MM.1S (cell line): Measurements from ENCODE around the gene ZNF273.
"Not testable (repeated sequence)": the region's sequence is repeated elsewhere in the genome, so short reads cannot be mapped to it uniquely, and the experiment has no call there.

Experiments used
- DNase-seq: peaks from one replicate; pipeline ENCODE4 v3.0.0-alpha.2; 2015
- H2AFZ ChIP-seq: fragments of 300-600 bp; sonication (generic); 2 replicates; pipeline ENCODE4 v1.6.0; 2016; ENCODE audit warnings: antibody characterized with exemption, low read length
- H3F3A ChIP-seq: fragments of 300-600 bp; sonication (generic); 2 replicates; pipeline ENCODE4 v1.6.1; 2016; ENCODE audit warnings: mild to moderate bottlenecking, antibody characterized with exemption, low read length, moderate library complexity, mixed read lengths; ENCODE audit not compliant: insufficient read depth
- H3K27ac ChIP-seq: fragments of 300-600 bp; sonication (generic); 2 replicates; pipeline ENCODE4 v1.5.1; 2016; ENCODE audit warnings: mild to moderate bottlenecking, low read length
- H3K27me3 ChIP-seq: fragments of 300-600 bp; sonication (generic); replicated peaks from 2 replicates; pipeline ENCODE4 v1.6.0; 2016; ENCODE audit warnings: low read length; ENCODE audit not compliant: insufficient read depth
- H3K36me3 ChIP-seq: fragments of 300-600 bp; sonication (generic); replicated peaks from 2 replicates; pipeline ENCODE4 v1.6.1; 2016; ENCODE audit warnings: mild to moderate bottlenecking, low read length, mixed read lengths; ENCODE audit not compliant: insufficient read depth
- H3K4me1 ChIP-seq: fragments of 300-600 bp; sonication (generic); 2 replicates; pipeline ENCODE4 v1.6.1; 2016; ENCODE audit warnings: low read length, mixed read lengths
- H3K4me2 ChIP-seq: fragments of 300-600 bp; sonication (generic); 2 replicates; pipeline ENCODE4 v1.6.0; 2016; ENCODE audit warnings: low read depth, low read length
- H3K4me3 ChIP-seq: fragments of 300-600 bp; sonication (generic); 2 replicates; pipeline ENCODE4 v1.5.1; 2016; ENCODE audit warnings: low read length, mixed read lengths
- H3K79me2 ChIP-seq: fragments of 300-600 bp; sonication (generic); 2 replicates; pipeline ENCODE4 v1.6.1; 2016; ENCODE audit warnings: mixed run types, low read length, mixed read lengths
- H3K9ac ChIP-seq: fragments of 300-600 bp; sonication (generic); 2 replicates; pipeline ENCODE4 v1.6.1; 2016; ENCODE audit warnings: low read length, mixed read lengths
- H3K9me2 ChIP-seq: fragments of 300-600 bp; sonication (generic); replicated peaks from 2 replicates; pipeline ENCODE4 v1.6.1; 2016; ENCODE audit warnings: mild to moderate bottlenecking, low read length, mixed read lengths; ENCODE audit not compliant: insufficient read depth
- H3K9me3 ChIP-seq: fragments of 300-600 bp; sonication (generic); replicated peaks from 2 replicates; pipeline ENCODE4 v1.6.1; 2016; ENCODE audit warnings: mild to moderate bottlenecking, low read length, mixed read lengths; ENCODE audit not compliant: insufficient read depth
- H4K20me1 ChIP-seq: fragments of 300-600 bp; sonication (generic); 2 replicates; pipeline ENCODE4 v1.6.1; 2016; ENCODE audit warnings: mild to moderate bottlenecking, low read length, moderate library complexity, mixed read lengths; ENCODE audit not compliant: insufficient read depth
- CTCF ChIP-seq: fragments of 300-600 bp; sonication (generic); IDR thresholded peaks from 2 replicates; pipeline ENCODE4 v1.5.1; 2016; ENCODE audit warnings: antibody characterized with exemption, low read length, mixed read lengths
- EZH2 ChIP-seq: fragments of 300-600 bp; sonication (generic); optimal IDR thresholded peaks from 2 replicates; pipeline ENCODE3; 2017; ENCODE audit warnings: low read depth, mild to moderate bottlenecking, antibody characterized with exemption, low read length, mixed read lengths
- EZH2phosphoT487 ChIP-seq: fragments of 300-600 bp; sonication (generic); IDR thresholded peaks from 2 replicates; pipeline ENCODE4 v1.6.1; 2018; ENCODE audit warnings: antibody characterized with exemption, low read length

ZNF273 gene

DNA sequence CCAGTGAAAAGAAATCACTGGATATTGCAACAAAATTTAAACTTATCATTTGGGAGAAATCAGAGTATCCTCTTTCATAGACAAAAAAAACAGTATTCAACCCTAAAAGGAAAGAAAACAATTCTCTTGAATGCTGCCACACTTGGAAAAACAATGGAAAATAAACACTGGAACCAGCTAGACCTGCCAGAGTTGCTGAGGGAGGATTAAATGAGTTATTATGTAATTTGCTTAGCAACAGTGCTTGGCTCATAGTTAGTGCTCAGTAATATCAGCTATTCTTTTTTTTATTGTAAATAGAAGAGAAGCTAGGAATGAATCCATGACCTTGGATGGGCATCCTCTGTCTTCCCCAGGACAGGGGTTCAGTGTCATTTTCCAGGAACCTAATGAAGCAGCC is 11.0 kb upstream of the ZNF273 start:
- Histone ChIP-seq H3K4me1 (peaks cover 2% of the 10 kb centered on the region; the same call in 1 of the 2 replicates), H3K9ac (no peak overlapping the region), H3K36me3 (no peaks in the 10 kb centered on the region), H3K79me2 (no peaks in the 10 kb centered on the region), H3K27me3 (no peaks in the 10 kb centered on the region), H3K4me2 (no peak overlapping the region), H2AFZ (no peak overlapping the region), H3K27ac (no peak overlapping the region), H3K9me3 (no peaks in the 10 kb centered on the region), H3K4me3 (no peak overlapping the region), H4K20me1 (no peaks in the 10 kb centered on the region), H3F3A (no peaks in the 10 kb centered on the region), H3K9me2 (no peaks in the 10 kb centered on the region)
- no peak for TF ChIP-seq CTCF
- TF ChIP-seq EZH2, result no peak
- no peak for TF ChIP-seq EZH2phosphoT487
- no peak for DNase-seq

DNA sequence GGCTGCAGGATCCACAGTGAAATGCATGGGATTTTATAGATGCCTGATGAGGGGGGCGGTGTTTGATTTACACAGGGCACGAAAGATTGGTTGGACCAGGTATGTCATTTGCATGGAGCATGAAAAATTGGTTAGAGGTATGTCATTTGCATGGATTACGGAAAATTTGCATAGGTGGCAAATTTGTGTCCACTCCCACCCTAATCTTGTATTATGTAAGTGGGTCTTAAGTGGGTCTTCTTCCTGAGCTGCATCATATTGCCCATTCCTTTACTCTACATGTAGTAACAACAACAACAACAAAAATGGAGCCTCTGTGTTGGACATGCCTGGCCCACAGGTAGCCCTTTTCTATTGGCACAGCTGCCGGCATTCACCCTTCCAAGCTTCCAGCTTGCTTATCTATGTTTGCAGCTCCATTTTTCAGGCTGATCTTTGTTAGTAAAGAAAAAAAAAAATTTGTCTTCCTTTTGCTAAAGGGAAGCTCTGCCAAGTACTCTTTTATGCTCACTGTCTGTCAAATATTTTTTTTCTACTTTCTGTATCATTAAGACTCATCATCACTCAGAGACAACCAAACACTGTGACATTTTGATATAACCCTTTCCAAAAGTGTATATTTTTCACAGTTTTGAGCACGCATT is 10.3 kb upstream of the ZNF273 start:
- H3K9me3 ChIP-seq, result no peaks in the 10 kb centered on the region

DNA sequence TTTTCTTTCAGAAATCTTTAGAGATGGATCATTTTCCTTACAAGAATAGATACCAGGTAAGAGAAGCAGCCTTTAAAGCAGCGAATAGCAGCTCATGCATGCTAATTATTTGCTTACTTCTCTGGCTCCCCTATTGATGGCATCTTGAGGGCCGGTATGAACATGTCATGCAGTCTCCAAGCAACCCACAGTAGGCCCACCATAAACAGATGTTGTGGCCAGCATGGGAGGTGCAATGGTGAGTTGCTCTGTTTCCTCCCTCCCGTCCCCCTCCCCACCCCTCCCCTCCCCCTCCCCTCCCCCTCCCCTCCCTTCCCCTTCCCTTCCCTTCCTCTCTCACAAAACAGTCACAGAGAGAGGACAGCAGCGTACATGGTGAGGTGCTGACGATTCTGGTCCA is 9.7 kb upstream of the ZNF273 start:
- Histone ChIP-seq H3K9ac (no peak overlapping the region), H3K79me2 (no peaks in the 10 kb centered on the region), H3K4me3 (no peak overlapping the region), H3K36me3 (no peaks in the 10 kb centered on the region), H4K20me1 (no peaks in the 10 kb centered on the region), H3K4me1 (no peaks in the 10 kb centered on the region), H2AFZ (no peak overlapping the region), H3K27me3 (no peaks in the 10 kb centered on the region), H3K4me2 (no peak overlapping the region), H3K27ac (no peak overlapping the region), H3K9me3 (no peaks in the 10 kb centered on the region), H3K9me2 (no peaks in the 10 kb centered on the region), H3F3A (no peaks in the 10 kb centered on the region)
- no peak for DNase-seq
- no peak for TF ChIP-seq CTCF
- no peak for TF ChIP-seq EZH2phosphoT487
- TF ChIP-seq EZH2, result no peak

More for the DNA sequence above, 10.3 kb upstream of the ZNF273 start:
- no peak overlapping the region for H3K4me3 ChIP-seq
- TF ChIP-seq CTCF, result no peak
- TF ChIP-seq EZH2phosphoT487, result no peak
- no peak for TF ChIP-seq EZH2
- H3K27ac ChIP-seq, result no peak overlapping the region
- no peak overlapping the region for H3K4me2 ChIP-seq
- H3K27me3 ChIP-seq, result no peaks in the 10 kb centered on the region
- no peaks in the 10 kb centered on the region for H4K20me1 ChIP-seq
- H3K36me3 ChIP-seq, result no peaks in the 10 kb centered on the region
- H3F3A ChIP-seq, result no peaks in the 10 kb centered on the region
- DNase-seq, result no peak
- no peak overlapping the region for H2AFZ ChIP-seq
- no peaks in the 10 kb centered on the region for H3K9me2 ChIP-seq
- H3K4me1 ChIP-seq, result no peaks in the 10 kb centered on the region
- no peak overlapping the region for H3K9ac ChIP-seq
- H3K79me2 ChIP-seq, result no peaks in the 10 kb centered on the region

DNA sequence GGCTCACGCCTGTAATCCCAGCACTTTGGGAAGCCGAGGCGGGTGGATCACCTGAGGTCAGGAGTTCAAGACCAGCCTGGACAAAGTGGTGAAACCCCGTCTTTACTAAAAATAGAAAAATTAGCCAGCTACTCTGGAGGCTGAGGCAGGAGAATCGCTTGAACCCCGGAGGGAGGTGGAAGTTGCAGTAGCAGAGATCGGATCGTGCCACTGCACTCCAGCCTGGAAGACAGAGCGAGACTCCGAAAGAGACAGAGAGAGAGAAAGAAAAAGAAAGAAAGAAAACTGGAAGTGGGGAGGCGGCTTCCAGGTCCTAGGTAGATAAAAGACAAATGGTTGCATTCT is 640 bp upstream of the ZNF273 start:
- not testable (repeated sequence) for H3K27me3 ChIP-seq, H3K27ac ChIP-seq, H3K9ac ChIP-seq, H3K36me3 ChIP-seq, H3K9me2 ChIP-seq, DNase-seq, H3F3A ChIP-seq, H4K20me1 ChIP-seq, H3K4me1 ChIP-seq, H3K9me3 ChIP-seq
- Histone ChIP-seq H3K79me2 (peaks cover 37% of the 10 kb centered on the region), H2AFZ (peak overlapping the region; percentile 81), H3K4me2 (peak overlapping the region; percentile 66; the same call in 1 of the 2 replicates), H3K4me3 (peak overlapping the region; percentile 99)
